Ureter (tissue), 1 donor: ENCODE results near the gene TBC1D7. TPM values are rescaled to one million over a fixed set of nuclear protein-coding genes. Genes with fewer than 3 reads are reported as not detected.

Experiments used
- DNase-seq: peaks from one replicate; pipeline ENCODE4 v3.0.0-alpha.2; 2020; ENCODE audit warnings: low spot score
- total RNA-seq: library from RNA; stranded (reverse); gene quantifications from one replicate; pipeline ENCODE4 v1.2.4, GENCODE V29; 2023
- donor health status: DM: yes; HTN: yes; CAD: no.

TBC1D7 gene
- total RNA-seq: 15.6 TPM

DNA sequence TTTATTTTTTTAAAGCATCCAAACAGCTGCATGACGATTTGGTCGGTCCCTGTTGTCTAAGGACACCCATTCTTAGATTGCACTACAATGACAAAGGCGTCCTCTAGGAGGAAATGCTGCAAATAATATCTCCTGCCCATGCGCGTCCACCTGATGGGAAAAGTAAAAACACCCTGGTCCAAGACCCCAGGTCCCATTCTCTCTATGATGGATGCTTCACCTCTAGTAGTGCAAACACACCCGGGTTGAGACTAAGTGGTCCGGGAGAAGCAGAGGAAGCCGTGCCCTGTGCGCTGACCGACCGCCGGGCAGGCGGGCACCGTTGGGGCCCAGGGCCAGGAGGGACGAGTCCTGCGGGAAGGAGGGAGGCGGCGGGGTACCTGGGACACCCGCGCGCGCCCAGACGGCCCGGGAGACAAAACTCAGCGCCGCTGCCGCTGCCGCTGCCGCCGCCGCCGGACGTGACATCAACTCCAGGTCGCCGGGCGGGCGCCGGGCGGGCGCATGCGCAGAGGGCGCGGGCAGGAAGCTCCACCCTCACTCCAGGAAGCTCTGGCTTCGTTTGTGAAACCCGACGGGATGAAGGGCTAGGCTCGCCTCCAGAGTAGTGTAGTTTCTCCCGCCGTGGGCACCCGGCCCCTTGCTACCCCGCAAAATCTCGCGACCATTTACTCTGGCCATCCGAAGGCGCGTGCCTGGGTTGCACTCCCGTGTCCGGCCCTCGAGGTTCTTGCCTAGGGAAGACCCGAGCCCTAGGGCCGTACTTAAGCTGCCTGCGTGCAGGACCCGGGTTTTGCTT, at the start of gene TBC1D7:
TBC1D7 (minus strand) TSS at position 462 of the 799 bp plus-strand sequence. CDS start 1,639 bp downstream, outside the sequence.
- peak; percentile 94 for DNase-seq

DNA sequence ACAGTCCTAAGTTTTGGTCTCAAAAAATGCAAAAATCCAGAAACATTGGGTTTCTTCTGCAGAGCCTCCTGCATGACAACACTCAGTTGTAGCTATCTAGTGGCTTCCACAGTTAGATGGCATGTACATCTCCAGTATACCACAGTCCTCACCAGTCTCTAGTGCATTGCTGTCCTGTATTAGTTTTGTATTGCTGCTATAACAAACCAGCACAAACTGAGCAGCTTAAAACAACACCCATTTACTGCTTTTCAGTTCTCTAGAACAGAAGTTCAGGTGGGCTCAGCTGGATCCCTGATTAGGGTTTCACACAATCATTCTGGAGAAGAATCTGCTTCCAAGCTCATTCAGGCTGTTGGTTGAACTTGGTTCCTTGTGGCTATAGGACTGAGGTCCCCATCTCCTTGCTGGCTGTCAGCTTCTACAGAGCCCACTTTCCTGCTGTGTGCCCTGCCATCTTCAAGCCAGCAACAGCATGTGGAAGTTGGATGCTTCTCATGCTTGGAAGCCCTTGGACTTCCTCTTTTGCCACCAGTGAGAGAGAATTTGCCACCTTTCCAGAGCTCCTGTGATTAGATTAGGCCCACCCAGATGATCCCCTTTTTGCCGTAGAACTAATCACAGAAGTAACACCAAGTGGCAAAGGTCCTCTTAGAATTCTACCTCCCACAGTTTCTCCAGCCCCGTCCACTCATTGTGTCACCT, 48.9 kb upstream of the TBC1D7 start:
- no peak for DNase-seq

DNA sequence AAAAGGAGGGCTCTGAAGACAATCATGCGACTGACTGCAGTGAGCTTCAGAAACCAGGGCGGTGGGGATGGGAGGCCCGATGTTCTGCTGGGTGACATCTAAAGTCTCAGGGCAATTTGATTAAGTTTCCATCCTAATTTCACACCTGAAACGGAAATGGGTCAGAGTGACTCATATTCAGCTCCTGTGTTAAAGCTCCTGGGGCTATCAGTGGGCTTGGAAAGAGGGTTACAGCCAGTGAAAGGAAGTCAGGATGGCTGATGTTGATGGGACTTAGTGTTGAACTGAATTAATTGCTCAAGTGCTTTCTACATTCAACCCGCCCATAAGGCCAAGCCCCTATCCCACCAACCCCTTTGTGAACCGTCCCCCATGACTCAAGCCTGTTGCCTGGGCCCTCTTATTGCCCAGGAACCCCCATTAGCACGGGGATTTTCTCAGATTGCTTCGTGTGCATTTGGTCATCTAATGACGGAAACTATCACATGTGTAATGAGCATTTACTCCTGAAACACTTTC, 47.1 kb upstream of the TBC1D7 start:
- no peak for DNase-seq

DNA sequence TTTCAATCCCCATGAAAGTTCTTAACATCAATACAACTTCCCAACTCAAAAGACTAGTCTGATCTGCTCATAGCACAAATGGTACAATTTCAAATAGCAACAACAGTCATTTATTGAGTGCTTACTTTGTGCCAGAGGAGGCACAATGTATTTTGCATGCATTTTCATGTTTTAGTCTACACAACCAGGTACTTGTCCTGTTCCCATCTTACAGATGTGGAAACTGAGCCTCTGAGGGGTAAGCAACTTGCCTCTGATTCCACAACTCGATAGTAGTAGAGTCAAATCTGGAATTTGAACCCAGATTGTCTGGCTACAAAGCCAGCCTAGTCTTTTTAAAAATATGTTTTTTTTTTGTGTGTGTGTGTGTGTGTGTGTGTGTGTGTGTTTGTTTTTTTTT, 45.6 kb upstream of the TBC1D7 start:
- no peak for DNase-seq

DNA sequence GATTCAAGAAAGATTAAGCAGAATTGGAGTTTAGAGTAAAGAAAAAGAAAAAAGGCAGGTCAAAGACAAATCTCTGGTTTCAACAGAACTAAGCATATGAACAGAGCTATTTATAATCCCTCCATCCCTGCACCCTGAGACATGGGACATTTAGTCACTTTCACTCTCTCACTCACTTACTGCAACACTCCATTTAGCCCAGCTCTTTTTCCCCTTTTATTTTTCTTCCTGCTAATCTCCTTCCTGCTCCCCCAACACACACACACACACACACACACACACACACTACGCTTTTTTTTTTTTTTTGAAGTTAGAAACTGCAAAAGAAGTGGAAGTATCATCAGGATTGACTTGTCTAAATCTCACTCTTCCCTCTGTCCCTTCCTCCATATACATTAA, 45.1 kb upstream of the TBC1D7 start:
- no peak for DNase-seq

DNA sequence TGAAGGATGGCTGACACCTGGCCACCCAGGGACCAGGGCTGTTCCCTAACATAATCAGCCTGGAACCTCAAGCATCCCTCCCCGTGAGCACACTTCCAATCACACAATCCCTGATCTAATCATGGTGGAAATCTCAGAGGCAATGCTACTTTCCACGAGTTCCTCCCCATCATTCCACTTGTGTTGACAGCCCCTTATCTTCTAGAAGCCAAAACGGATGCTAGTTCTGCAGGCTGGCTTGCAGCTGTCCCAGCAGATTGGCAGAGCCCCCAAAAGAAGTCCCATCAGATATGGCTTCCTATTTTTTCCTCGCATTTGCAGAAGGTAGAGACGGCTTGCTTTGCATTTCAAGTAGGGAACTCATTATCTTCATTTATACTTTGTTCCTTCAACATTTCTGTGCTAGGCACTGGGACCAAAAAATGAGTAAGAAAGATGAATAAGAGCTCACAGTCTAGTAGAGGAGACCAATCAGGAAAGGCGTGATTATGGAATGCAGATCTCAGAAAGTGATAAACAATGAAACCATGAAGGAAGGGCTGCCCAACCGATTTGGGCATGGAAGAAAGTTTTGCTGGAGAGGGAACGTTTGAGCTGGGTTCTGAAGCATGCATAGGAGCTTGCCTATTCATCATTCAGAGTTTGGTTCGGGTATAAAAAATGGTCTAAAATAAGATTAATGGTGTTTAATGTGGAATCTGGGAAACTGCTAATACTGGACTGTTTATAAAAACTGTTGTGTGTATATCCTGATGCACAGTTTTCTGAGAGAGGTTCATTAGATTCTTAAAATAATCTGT, 44.6 kb upstream of the TBC1D7 start:
- DNase-seq: no peak

DNA sequence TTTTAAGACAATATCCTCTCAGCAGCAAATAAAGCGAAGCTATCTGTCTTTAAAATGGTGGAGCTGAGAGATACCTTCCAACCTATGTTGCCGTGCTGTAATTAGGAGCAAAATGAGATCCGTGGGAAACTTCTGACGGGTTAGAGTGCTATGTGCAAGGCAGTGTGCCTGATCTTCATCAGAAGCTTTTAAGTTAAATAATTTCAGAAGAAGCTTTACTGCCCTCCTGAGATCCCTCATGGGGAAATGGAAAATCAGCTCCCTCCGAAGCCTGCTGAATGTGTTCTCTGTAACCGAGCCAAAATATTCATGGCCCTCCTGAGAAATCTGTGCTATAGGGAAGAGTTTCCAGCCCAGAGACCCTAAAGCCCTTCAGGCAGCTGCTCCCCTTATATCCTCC, 43.7 kb upstream of the TBC1D7 start:
- no peak for DNase-seq

DNA sequence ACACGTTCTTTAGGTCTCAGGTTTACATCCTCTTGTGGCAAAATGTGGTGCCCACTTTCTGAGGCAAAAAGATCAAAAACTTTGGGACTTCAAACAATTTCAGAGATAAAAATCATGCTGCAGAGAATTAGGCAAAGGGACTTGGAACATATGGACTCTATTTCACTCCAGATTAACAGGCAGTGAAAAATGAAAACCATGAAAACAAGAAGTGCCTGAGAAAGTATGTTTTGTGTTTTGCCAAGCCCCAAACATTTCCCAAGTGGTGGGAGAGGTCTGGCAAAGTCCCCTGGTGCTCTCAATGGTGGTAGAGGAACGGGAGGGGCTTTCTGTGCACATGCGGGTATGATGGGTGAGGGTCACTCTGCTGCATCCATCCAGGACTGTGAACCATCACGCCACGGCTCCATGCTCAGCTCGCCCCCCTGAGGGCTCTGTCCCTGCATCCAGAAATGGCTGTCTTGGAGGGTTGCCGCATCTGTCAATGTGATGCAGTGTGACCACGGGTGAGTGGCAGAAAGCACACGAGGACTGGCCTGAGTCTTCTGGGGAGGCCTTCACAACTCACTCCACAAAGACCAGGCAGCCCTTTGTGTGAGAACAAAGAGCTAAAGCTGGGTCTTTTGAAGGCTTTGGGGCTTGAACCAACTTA, 43.2 kb upstream of the TBC1D7 start:
- no peak for DNase-seq

DNA sequence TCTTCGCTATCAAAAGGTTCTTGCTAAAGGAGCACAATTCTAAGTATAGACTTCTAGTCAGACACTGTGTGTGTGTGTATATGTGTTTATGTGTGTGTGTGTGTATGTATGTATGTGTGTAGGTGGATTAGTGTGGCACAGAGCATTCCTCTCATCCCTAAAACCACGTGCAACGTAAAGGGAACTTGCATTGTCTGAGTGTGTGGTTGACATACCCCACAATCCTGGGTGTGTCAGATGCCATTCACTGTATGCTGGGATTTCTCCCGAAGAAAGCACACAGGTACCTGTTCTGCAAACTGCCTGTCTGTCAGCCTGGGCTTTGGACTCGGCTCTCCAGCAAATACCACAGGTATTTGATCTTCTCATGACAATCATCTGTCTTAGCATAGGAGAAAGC, 42.3 kb upstream of the TBC1D7 start:
- no peak for DNase-seq

DNA sequence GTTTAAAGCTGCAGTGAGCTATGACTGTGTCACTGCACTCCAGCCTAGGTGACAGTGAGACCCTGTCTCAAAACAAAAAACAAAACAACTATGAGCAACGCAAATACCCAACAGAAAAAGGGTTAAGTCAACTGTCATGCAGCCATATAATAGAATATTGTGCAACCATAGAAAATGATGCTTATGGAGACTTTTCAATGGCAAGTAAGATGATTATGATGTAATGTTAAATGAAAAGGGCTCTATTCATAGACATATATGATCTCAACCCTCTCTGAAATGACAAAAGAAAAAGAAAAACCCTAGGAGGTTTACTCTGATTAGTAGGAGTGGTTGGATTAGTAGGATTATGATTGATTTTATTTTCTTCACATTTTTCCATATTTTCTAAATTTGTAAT, 41.3 kb upstream of the TBC1D7 start:
- DNase-seq: no peak

DNA sequence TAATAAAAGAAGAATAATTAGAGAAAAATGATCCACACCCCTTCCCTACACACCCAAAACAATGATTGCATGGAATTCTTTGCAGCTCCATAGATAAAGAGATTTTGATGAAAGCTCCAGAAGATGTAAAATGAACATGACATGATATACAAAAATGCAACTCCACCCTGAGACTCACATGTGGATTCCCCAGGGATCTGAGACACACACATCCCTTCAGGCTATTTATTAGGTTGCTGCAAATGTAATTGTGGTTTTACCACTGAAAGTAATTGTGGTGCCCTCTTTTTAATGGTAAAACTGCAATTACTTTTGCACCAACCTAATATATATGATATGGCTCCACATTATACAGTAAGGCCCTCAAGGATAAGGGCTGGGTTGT, 40.4 kb upstream of the TBC1D7 start:
- no peak for DNase-seq

DNA sequence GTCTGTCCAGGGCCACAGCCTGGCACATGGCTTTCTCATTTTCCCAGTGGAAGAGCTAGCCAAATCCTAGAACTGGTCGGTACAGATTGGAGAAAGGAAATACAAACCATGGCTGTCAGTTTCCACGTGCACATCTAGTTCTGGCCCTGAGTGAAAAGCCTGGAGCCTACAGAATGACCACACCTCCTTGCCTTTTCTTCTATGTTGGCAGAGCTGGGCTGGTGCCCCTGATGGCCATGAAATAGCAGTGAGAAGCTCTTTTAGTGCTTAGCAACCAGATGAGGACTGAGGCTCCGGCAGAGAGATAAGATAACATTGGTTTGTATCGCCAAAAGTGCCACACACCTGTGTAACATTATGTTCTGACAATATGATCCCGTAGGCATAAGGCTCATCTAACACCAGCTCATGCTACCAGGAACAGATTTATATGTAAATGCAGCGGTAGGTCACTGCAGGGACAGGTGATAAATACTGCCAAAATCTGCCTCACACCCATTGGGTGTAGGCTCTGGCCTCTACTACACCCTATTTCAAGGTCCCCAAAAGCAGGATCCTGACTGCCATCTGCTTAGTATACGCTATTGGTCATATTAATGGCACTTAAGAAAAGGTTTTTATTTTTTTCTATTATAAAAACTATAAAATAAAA, 39.9 kb upstream of the TBC1D7 start:
- no peak for DNase-seq

DNA sequence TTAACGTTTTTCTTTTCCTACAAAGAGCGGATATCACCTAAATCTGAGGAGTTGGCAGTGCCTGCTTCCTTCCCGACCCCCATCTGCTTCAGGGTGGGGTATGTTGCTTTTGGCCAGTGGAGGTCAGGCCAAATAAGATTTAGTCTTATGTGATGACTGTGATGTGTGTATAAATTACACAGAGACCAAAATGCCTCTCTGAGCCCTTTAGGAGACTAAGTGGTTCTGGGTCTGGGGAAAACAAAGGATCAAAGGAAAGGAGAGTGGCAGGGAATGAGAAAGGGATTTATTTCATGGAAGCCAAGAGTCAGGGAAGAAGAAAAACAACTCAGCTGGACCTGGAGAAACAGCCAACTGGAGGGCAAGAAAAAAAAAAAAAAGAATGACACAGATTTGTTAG, 39.1 kb upstream of the TBC1D7 start:
- DNase-seq: no peak

DNA sequence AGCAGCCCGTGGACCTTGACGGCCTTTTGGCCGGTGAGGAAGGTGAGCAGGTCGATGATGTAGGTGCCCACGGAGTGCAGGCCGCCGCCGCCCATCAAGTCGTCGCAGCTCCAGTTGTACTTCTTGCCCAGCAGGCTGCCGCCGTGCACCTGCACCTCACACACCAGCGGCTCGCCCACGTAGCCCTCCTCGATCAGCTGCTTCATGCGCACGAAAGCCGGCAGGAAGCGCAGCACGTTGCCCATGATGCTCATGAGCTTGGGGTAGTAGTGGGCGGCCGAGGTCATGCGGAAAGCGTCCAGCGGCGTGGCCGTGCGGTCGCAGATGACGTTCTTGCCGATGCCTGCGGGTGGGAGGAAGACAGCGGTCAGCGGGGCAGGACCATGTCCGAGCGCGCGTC, 37.0 kb upstream of the TBC1D7 start:
- no peak for DNase-seq

DNA sequence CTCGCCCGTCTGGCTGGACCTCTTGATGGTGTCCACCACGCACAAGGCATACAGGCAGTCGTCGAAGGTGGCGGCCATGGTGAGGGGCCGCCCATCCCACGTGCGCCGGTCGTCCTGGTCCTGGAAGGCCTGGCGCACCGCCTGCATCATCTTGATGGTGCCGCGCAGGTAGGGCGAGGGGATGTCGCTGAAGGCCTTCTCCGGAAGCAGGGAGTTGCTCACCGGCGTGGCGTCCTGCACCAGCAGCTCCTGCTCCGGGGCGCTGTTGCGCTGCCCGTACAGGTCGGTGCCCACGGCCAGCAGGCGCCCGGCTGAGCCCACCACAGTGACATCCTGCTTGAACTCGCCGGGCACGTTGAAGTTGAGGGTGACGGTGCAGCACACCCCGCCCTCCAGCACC, 36.5 kb upstream of the TBC1D7 start:
- no peak for DNase-seq

DNA sequence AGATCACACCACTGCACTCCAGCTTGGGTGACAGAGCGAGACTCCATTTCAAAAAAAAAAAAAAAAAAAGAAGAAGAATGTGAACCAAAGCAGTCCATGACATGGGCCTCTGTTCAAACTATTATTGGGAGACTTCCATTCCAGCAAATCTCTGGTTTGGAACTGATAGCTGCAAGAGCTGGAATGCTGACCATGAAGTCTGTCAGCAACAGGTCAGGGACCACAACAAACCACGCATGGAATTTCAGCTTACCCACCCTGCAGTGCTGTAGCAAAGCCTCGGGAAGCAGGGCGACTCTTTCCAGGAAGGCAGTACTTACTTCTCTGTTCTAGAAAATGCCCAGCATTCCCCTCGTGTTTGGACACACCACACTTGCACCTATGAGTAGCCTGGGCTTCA, 34.1 kb upstream of the TBC1D7 start:
- no peak for DNase-seq

DNA sequence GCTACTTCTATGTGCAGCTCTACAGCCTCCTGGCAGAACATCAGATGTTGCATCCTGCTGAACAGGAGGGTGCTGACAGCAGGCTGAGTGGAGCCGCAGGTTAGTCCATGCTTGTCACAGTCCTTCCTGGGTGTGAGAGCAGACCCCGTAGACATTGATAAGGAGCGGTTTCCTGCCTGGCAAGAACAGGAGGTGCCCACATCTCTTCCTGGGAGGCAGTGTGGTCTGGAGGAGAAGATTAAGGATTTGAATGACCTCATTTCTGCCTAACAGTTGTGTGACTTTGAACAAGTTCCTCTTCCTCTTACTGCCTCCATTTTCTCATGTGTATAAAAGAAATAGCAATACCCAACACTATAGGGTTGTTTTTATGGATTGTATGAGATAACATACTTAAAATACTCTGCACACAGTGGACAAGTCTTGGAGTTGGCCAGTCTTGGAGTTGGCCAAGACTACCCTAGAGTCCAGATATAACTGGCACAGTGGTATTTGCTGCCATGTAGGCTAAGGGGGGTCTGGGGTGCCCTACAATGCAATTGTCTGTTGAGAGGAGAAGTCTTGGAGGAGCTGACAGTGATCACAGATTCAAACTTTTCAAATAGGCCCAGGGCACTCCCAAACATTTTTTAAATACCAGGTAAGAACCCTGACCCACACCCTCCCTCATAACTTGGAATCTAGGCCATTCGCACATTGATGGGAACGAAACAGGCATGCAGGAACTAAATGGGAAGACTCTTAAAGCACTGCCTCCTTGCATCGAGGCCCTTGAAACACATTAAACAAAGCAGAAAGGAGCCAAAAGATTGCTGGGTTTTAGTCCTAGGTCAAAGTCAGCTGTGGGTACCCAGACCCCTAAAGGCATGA, 32.6 kb upstream of the TBC1D7 start:
- DNase-seq: no peak

DNA sequence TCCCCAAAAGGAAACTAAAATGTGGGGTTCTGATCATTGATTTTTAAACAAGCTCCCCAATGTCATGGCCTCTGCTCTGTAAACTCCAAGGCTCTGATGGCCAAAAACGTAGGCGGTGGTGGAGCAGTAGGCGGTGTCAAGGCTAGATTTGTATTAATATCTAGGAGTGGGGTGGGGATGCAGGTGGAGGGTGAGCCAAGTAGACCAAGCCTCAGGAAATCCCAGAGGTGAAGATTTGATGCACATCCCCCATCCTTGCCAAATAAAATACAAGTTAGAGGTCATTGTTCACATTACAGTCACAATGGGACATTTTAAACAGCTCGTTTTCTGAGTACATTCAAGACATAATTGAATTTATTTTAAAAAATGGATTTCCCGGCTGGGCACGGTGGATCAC, 30.9 kb upstream of the TBC1D7 start:
- DNase-seq: no peak

DNA sequence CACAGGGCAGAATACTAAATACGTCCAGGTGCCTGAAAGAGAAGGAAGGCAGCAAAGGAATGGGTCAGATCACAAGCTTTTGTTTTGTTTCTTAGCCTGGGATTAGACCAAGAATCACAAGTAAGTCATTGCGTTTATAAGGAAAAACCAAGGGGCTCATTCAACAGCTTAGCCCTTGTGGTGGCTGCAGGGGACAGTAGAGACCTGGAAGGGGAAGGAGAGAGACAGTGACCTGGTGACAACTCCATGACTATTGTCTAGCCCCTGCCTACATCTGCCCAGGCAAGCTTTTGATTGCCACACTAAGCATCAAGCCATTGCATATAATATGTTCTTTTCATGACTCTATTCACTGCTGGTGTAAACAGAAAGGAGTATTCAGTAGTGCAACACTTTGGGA, 30.2 kb upstream of the TBC1D7 start:
- no peak for DNase-seq

DNA sequence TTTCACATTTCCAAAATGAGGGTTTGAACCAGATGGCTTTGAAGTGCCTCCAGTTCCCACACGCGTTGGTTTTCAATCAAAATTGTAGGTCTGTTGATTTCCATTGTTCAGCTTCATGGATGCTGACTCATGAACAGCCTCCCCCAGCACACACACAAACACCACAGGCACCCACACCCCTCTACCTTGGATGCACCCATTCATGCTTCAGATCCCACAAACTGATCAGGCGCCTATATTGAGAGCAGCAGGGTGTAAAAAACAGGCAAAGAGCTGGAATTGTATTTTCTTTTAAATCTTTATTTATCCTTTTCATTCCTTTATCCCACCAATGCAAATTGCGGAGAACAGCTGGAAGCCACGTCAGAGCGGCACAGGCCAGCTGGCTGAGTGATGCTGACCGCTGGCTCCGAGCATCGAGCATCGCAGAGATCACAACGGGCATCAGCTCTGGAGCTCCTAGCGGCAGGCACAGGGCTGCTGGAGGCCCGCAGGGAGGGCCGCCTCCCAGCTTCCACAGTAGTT, 29.3 kb upstream of the TBC1D7 start:
- DNase-seq: no peak
